Stimulated activated CD8-positive, alpha-beta memory T cell treated with anti-CD3 and anti-CD28 coated beads, Interleukin-2, amount 100 ng/mL, for 48 hours (primary cell): ENCODE results near the gene TNFRSF9.

ENCODE experiments used
- DNase-seq, 2 donors: peaks; one replicate each; pipeline ENCODE4 v3.0.0-alpha.2; 2020; ENCODE audit warnings: low read depth in 2 of 2

TNFRSF9 gene

GRCh38 chr1:7873801-7874795 is 66.5 kb downstream of the TNFRSF9 start:
- no peak for DNase-seq

GRCh38 chr1:7871136-7871535 is 69.5 kb downstream of the TNFRSF9 start:
- no peak for DNase-seq

GRCh38 chr1:7869136-7869920 is 71.3 kb downstream of the TNFRSF9 start:
- DNase-seq, result no peak

GRCh38 chr1:7868070-7868780 is 72.4 kb downstream of the TNFRSF9 start:
- no peak for DNase-seq

GRCh38 chr1:7865978-7866377 is 74.7 kb downstream of the TNFRSF9 start:
- no peak for DNase-seq
